ENCODE results near the gene UXS1. TPM values are rescaled to one million over a fixed set of nuclear protein-coding genes. Genes with fewer than 3 reads are reported as not detected.

The UXS1 gene
- total RNA-seq, 1 donor from 2014 or later: 58.5 TPM

DNA sequence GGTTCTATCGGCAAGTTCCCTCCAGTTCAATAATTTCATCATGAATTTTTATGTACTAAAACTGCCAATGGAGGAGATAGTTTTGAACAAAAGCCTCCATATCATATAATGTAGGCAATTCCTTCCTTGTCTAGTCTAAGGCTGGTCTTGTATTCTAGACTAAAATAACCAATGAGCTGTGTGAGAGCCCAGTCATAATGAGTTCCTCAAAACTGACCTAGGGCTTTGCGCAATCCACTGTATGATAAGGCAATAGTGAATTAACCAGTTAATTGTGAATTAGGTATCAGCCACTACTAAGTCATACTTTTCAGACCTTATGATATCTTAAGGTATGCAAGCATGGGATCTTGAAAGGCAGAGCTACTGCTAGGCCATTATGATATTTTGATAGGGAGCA, 7.6 kb upstream of the UXS1 start:
- Mint-ChIP-seq H3K27ac (no peak overlapping the region), H3K4me3 (no peak overlapping the region), H3K27me3 (no peaks in the 10 kb centered on the region), H3K9me3 (no peaks in the 10 kb centered on the region), H3K4me1 (ENCODE audit: unreplicated experiment) (peaks cover 8% of the 10 kb centered on the region), H3K36me3 (no peaks in the 10 kb centered on the region)
- TF ChIP-seq, protein P1, sequence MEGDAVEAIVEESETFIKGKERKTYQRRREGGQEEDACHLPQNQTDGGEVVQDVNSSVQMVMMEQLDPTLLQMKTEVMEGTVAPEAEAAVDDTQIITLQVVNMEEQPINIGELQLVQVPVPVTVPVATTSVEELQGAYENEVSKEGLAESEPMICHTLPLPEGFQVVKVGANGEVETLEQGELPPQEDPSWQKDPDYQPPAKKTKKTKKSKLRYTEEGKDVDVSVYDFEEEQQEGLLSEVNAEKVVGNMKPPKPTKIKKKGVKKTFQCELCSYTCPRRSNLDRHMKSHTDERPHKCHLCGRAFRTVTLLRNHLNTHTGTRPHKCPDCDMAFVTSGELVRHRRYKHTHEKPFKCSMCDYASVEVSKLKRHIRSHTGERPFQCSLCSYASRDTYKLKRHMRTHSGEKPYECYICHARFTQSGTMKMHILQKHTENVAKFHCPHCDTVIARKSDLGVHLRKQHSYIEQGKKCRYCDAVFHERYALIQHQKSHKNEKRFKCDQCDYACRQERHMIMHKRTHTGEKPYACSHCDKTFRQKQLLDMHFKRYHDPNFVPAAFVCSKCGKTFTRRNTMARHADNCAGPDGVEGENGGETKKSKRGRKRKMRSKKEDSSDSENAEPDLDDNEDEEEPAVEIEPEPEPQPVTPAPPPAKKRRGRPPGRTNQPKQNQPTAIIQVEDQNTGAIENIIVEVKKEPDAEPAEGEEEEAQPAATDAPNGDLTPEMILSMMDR (conservative IDR thresholded peaks at IDR 0.05): no peak
- DNase-seq (ENCODE audit: extremely low spot score, unreplicated experiment): no peak

DNA sequence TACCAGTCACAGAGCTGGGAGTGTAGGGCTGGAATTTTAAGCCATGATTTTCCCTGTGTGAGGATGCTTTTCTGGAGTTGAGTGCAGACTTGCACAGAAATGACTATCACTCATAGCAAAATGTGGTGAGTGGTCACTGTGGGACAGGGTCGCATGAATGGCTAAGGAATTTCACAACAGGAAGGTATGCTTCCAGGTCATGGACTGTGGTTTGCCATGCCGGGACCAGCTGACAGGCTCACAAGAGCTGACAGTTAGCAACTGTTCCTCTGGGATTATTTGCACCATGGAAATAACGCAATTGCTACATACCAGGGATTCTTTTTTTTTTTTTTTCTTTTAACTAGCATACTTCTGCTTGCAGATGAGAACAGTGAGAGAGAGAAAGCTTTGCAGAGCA, 3.8 kb upstream of the UXS1 start:
- Mint-ChIP-seq H3K36me3 (peaks cover 2% of the 10 kb centered on the region), H3K9me3 (peaks cover 2% of the 10 kb centered on the region), H3K27me3 (no peaks in the 10 kb centered on the region), H3K4me1 (ENCODE audit: unreplicated experiment) (peaks cover 14% of the 10 kb centered on the region), H3K4me3 (peak overlapping the region; percentile 33), H3K27ac (no peak overlapping the region)
- no peak for DNase-seq (ENCODE audit: extremely low spot score, unreplicated experiment)
- TF ChIP-seq, protein P1 (conservative IDR thresholded peaks at IDR 0.05): no peak

DNA sequence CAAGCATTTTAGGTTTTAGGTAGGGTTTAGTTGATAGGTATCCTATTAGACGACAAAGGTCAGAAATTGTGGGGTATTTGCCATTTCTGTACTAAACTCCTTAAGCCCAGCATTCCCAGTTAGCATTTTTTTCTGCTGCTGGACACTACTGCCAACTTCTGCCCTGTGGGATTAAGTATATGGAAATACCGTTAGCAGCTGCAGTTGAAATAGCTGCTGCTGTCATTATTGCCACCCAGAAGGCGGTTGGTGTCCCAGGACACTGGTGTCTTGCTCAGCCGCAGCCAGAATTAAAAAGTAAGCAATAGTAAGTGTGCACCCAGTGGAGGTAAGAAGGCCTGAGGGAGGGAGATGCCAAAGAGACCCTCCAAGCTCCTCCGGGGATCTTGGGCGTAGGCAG, 1.9 kb upstream of the UXS1 start:
- Mint-ChIP-seq H3K27ac (no peak overlapping the region), H3K9me3 (peaks cover 7% of the 10 kb centered on the region), H3K36me3 (peaks cover 7% of the 10 kb centered on the region), H3K27me3 (no peaks in the 10 kb centered on the region), H3K4me1 (ENCODE audit: unreplicated experiment) (peaks cover 29% of the 10 kb centered on the region), H3K4me3 (no peak overlapping the region)
- TF ChIP-seq, protein P1 (conservative IDR thresholded peaks at IDR 0.05): no peak
- no peak for DNase-seq (ENCODE audit: extremely low spot score, unreplicated experiment)

GRCh38 chr2:106195456-106195855, 1.4 kb upstream of the UXS1 start:
- TF ChIP-seq, protein P1 (conservative IDR thresholded peaks at IDR 0.05): no peak
- no peaks in the 10 kb centered on the region for H3K27me3 Mint-ChIP-seq
- H3K4me3 Mint-ChIP-seq: peak overlapping the region; percentile 92
- no peak overlapping the region for H3K27ac Mint-ChIP-seq
- peaks cover 7% of the 10 kb centered on the region for H3K9me3 Mint-ChIP-seq
- DNase-seq (ENCODE audit: extremely low spot score, unreplicated experiment): no peak
- peaks cover 7% of the 10 kb centered on the region for H3K36me3 Mint-ChIP-seq
- peaks cover 32% of the 10 kb centered on the region for H3K4me1 Mint-ChIP-seq (ENCODE audit: unreplicated experiment)

DNA sequence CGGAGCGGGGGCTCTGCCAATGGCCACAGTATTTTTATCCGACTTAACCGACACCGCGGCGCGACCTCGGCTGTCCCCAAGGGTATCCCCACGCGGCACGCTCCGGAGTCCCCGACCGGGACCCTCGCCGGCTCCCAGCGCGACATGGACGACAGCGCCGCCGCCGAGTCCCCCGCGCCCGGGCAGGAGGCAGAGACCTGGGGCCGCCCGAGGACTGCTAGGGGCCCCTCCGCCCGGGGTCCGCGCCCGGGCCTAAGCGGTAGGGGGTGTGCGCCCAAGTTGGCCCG, 468 bp downstream of the UXS1 start:
- Mint-ChIP-seq H3K27ac (no peak overlapping the region), H3K4me1 (ENCODE audit: unreplicated experiment) (peaks cover 47% of the 10 kb centered on the region)
- DNase-seq (ENCODE audit: extremely low spot score, unreplicated experiment): peak; percentile 73

More for the DNA sequence above, 468 bp downstream of the UXS1 start:
- Mint-ChIP-seq H3K9me3 (peaks cover 7% of the 10 kb centered on the region), H3K4me3 (peak overlapping the region; percentile 85), H3K36me3 (peaks cover 15% of the 10 kb centered on the region), H3K27me3 (no peaks in the 10 kb centered on the region)
- TF ChIP-seq, protein P1 (conservative IDR thresholded peaks at IDR 0.05): no peak
